DMS79 treated with DMSO at 0.1 percent for 48 hours (cell line): Measurements from ENCODE around the gene WDR4.
"Not testable (repeated sequence)": the region's sequence is repeated elsewhere in the genome, so short reads cannot be mapped to it uniquely, and the experiment has no call there.

ENCODE experiments used
- DNase-seq: peaks from one replicate; lab custom pipeline; 2025; lab: John Stamatoyannopoulos, UW

The WDR4 gene

DNA sequence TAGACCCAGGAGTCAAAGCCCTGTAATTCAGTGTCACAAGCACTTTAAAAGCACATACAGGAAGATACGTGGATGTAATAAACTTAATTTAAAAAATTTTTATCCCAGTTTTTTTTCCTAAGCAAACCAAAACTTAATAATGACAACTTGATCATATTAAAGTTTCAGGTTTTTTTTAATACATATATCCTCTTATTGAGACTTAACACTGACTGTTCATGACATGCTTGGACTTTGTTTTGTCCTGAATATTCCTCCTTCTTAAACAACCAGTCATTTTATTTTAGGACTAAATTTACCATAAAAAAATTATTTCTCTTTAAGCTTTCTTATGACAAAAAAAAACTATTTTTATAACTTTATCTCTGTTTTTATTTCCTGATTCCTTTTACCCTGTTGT, 64.1 kb downstream of the WDR4 start:
- no peak for DNase-seq

DNA sequence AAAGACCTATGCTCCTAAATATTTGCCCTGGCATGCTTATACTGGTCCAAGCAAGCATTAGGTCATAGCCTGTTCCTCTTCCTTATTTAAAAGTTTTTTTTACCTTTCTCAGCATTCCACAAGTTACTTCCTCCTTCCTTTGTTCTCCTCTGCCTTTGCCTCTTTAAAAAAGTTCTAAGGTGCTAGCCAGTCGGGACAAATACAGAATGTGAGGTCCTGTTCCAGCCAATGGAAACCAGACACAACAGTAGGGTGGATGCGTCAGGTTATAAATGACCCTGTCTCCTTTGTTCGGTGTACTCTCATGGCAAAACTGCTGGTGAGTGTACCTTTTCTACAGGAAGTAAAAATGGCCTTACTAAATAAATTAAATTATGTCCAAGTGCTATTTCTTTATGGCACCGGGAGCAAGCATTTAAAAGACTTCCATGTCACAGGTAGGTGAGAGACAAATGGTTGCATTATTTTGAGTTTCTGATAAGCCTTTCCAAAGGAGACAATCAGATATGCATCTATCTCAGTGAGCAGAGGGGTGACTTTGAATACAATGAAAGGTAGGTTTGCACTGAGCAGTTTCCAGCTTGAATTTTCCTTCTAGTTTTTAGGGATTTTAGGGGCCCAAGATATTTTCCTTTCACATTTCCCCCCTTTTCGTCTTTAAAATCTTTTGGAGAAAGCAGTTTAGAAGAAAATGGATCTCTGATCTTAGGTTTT, 66.7 kb downstream of the WDR4 start:
- not testable (repeated sequence) for DNase-seq

DNA sequence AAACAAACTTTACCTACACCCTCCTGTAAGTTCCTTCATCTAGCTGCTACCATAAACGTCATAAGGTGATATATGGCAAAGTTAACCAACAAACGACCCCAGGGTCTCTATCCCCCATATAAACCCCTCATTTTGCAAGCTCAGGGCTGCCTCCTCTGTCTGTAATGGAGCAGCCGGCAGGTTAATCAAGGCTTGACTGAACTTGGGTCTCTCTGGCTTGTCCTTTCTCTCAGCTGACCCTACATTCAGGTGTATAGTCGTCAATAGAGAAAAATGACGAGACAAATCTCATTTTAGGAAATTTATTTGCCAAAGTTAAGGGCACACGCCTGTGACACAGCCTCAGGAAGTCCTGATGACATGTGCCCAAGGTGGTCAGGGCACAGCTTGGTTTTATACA, 67.4 kb downstream of the WDR4 start:
- no peak for DNase-seq

DNA sequence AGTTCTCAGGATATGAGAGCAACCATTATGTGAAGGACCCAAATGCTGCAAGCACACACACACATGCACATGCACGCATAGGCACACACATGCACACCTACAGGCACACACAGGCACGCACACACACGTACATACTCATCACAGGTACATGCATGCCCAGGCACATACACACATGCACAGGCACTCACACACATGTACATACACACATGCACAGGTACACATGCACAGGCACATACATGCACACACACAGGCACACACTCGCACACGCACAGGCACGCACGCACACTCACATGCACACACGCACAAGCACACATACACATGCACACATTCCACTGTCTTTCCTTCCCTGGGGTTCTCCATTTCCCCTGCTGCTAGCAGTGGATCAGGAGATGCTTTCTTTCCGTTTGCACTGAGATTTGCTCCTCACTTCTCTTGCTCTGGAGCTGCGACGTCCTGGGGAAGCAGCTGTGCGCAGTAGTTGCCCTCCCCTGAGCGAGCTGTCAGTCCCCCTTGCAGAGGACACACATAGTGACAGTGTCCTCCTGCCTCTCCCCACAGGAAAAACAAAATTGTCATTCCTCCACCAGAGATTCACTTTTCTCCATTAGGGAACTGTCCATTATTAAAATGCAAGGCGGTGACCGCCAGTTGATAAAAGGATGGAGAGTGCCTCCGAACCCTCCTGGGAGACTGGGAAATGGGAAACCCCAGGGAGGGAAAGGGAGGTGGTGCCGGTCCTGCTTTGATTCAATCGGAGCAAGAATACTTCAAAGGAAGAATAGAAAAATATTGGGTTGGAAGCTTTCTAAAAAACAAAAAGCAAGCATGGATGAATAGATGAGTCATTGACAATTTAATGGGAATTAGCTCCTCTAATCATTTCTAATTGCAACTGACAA, 69.5 kb downstream of the WDR4 start:
- no peak for DNase-seq

DNA sequence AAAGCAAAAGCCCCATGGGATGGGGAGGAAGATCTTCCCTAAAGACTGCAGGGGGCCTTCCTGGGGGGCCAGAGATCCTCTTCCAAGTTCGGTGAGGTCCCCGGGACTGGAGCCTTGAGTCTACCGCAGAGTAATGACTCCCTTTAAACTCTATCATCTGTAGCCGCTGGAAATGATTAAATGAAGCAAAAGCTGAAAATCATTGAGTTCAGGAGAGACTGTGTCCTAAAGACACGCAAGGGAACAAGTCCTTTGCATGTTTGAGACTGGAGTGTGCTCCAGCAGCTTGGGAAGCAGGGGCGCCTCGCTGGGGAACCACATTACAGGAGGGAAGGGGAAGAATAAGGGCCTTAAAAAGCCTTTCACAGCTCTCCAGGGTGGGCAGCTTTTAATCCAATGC, 70.2 kb downstream of the WDR4 start:
- DNase-seq, result no peak

DNA sequence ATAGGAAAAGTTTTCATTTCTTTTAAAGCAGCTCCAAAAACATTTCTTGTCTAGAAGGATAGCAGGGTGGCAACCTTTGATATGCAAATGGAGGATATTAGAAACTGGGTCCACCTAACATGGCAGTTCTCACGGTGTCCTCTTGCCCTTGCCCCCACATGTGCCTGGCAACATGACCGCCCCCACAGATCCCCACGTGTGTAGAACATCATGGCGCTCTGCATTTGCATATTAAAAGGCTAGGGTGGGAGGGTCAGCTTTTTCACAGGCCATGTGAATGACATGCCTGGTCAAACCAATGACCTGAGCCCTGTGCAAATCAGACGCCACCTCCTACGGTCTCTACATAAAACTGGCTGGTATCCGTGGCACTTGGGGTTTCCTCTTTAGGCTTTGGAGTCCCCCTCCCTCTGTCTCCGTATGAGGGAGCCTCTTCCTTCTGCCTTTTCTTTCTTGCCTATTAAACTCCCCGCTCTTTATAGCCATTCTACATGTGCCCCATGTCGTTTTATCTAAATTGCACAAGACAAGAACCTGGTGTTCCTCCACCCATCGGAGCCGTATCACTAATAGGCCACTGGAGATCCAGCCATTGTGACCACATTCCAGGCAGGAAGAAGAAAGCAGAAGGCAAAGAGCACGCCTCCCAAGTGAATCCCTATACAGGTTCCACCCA, 71.3 kb downstream of the WDR4 start:
- DNase-seq, result no peak

DNA sequence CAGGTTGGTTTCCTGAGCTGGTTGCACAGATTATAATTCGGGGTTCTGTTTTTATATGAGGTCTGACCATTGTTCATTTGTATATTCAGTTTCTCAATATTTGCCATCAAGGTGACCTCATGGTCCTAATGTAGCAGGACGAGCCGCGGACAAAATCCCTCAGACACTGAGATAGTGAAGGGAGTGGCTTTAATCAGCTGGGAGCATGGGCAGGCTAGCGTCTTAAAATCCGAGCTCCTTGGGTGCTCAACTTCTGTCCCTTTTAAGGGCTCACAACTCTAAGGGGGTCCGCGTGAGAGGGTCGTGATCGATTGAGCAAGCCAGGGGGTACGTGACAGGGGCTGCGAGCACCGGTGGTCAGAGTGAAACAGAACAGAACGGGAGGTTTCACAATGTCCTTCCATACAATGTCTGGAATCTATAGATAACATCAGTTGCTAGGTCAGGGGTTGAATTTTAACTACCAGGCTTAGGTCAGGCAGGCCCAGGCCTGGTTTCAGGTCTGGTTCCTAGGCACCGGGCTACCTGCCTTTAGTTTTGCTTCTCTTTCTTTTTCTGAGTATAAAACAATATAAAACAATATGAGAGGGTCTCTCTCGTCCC, 71.9 kb downstream of the WDR4 start:
- DNase-seq, result not testable (repeated sequence)

DNA sequence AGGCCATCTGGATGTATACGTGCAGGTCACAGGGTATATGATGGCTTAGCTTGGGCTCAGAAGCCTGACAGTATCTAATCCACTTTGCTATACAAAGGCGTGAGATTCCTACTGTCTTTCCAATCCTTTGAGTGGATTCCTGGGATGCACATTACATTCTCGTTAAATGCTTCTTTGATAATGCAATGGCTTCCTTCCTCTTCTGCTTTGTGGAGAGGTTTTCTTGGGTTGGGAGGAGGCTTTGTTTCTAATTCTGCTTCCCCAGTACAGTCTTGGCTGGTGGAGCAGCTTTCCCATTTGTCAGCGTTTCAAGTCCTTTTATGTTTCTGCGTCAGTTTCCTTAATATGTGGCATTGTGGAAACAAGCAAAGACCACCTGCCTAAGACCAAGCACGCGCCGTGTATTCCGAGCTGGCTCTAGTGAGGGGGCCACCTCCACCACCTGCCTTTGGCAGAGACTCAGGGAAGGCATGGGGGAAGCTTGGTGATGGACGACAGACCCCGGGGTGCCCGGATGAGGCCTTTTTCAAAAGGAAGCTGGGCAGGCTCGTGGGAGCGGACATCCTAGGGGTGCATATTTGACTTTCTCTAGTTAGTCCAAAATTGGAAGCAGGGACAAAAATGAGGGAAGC, 72.7 kb downstream of the WDR4 start:
- no peak for DNase-seq

DNA sequence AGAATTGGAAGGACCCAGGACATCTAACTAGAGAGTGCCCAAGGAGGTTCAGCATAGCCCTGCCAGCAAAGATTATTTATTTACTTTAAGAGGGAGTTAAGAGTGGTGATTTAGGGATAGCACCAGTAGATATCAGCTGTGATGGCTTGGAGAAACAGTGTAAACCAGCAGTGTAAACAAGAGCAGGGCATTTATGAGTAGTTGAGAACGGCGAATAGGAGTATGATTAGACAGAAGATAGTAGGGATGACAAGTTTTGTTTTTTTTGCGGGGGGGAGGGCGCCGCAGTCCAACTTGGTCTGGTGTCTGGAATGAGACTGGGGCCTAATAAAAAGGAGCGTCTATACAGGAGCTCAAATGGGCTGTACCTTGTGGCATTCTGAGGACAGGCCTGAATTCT, 77.7 kb downstream of the WDR4 start:
- not testable (repeated sequence) for DNase-seq

DNA sequence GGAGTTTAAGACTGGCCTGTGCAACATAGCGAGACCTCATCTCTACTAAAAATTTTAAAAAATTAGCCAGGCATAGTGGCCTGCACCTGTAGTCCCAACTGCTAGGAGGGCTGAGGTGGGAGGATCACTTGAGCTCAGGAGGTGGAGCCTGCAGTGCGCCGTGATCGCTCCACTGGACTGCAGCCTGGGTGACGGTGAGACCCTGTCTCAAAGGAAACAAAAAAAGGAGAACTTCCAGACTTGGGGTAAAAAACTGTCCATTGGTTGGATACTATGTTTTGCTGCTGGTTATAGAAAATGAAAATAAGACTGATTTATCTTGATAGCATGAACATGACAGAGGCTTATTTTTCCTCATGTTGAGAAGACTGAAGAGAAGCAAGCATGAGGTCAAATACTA, 79.4 kb downstream of the WDR4 start:
- DNase-seq, result no peak

DNA sequence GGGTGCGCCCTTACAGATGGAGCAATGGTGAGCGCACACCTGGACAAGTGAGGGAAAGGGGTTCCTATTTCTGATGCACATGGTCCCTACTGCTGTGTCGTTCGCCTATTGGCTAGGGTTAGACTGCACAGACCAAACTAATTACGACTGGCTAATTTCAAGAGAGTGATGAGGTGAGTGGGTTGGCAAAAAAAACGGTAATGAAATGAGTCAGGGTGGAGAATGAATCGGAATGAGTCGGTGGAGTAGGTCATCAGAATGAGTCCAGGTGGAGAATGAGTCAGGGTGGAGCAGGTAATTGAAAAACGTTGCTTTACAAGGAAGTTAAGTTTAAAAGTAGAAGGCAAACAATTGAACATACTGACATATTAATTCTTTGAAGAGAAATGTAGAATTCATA, 79.8 kb downstream of the WDR4 start:
- no peak for DNase-seq
